ENCODE data around the gene TC2N. TPM values are rescaled to one million over a fixed set of nuclear protein-coding genes. Genes with fewer than 3 reads are reported as not detected.
"Not testable (repeated sequence)": the region's sequence is repeated elsewhere in the genome, so short reads cannot be mapped to it uniquely, and the experiment has no call there.

Gene TC2N
- total RNA-seq, 2 donors from 2014 or later = 17.3 to 19.5 TPM

DNA sequence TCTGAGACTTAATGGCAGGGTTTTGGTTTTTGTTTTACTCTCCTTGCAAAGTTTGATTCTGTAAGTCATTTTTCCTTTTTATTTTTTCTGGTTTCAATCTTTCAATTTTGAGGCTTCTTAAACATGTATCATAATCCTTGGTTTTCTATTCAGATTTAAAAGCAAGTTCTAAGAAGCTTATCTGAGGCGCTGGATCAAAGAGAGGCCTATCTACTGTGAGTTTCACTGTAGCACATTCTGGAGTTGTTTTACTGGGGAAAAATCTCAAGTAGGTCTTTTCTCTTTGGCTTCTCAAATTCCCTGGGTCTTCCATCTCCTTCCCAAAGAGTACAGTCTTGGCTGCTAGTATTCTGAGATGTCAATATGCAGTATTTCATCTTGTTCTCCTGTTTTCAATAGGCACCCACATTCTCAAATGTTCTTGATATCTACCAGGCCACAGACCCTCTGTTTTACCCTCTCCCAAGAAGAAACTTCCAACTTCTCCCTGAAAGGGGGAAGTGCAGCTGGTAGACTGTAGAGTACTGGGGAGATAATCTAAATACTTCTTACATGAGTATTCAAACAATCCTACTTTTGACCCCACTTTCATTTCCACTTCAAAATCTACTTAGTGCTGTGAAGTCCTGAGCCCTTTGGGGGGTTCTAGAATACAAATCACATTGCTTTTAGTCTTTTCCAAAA is 124.6 kb downstream of the TC2N start:
- Mint-ChIP-seq H3K27ac (no peak overlapping the region), H3K4me3 (no peak overlapping the region), H3K36me3 (ENCODE audit: low read depth) (no peaks in the 10 kb centered on the region), H3K27me3 (ENCODE audit: insufficient read depth) (no peaks in the 10 kb centered on the region), H3K9me3 (no peaks in the 10 kb centered on the region), H3K4me1 (peaks cover 1% of the 10 kb centered on the region)
- Histone ChIP-seq H3K27ac (ENCODE audit: low read depth, low read length) (no peak overlapping the region), H3K27me3 (ENCODE audit: control insufficient read depth, insufficient read depth, low read length, poor library complexity, severe bottlenecking) (no peaks in the 10 kb centered on the region), H3K36me3 (ENCODE audit: control insufficient read depth, insufficient read depth, low read length) (no peaks in the 10 kb centered on the region), H3K9ac (ENCODE audit: extremely low read depth, low read length, poor library complexity, severe bottlenecking) (no peak overlapping the region), H3K4me3 (ENCODE audit: low read length) (no peak overlapping the region), H3K9me3 (ENCODE audit: control insufficient read depth, low read length) (no peaks in the 10 kb centered on the region), H3K4me1 (ENCODE audit: control insufficient read depth, insufficient read depth, low read length) (no peaks in the 10 kb centered on the region)
- DNase-seq = no peak
- 80 to 88% methylated on average over 1 of the region's 1 CpG for WGBS, 2 experiments (ENCODE audit: insufficient coverage in 1 of 2, insufficient read length in 1 of 2)
- TF ChIP-seq, protein P1, sequence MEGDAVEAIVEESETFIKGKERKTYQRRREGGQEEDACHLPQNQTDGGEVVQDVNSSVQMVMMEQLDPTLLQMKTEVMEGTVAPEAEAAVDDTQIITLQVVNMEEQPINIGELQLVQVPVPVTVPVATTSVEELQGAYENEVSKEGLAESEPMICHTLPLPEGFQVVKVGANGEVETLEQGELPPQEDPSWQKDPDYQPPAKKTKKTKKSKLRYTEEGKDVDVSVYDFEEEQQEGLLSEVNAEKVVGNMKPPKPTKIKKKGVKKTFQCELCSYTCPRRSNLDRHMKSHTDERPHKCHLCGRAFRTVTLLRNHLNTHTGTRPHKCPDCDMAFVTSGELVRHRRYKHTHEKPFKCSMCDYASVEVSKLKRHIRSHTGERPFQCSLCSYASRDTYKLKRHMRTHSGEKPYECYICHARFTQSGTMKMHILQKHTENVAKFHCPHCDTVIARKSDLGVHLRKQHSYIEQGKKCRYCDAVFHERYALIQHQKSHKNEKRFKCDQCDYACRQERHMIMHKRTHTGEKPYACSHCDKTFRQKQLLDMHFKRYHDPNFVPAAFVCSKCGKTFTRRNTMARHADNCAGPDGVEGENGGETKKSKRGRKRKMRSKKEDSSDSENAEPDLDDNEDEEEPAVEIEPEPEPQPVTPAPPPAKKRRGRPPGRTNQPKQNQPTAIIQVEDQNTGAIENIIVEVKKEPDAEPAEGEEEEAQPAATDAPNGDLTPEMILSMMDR (conservative IDR thresholded peaks at IDR 0.05) = no peak

DNA sequence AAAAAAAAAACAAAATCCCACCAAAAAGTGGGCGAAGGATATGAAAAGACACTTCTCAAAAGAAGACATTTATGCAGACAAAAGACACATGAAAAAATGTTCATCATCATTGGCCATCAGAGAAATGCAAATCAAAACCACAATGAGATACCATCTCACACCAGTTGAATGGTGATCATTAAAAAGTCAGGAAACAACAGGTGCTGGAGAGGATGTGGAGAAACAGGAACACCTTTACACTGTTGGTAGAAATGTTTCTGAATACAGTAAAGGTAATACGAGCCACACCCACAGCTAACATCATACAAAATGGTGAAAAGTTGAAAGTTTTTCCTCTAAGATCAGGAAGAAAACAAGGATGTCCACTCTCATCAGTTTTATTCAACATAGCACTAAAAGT is 127.5 kb downstream of the TC2N start:
- not testable (repeated sequence) for H3K4me3 Mint-ChIP-seq; H3K36me3 ChIP-seq (ENCODE audit: control insufficient read depth, insufficient read depth, low read length); H3K4me1 ChIP-seq (ENCODE audit: control insufficient read depth, insufficient read depth, low read length); H3K36me3 Mint-ChIP-seq (ENCODE audit: low read depth); H3K9me3 ChIP-seq (ENCODE audit: control insufficient read depth, low read length); H3K4me1 Mint-ChIP-seq; H3K27me3 ChIP-seq (ENCODE audit: control insufficient read depth, insufficient read depth, low read length, poor library complexity, severe bottlenecking); H3K9ac ChIP-seq (ENCODE audit: extremely low read depth, low read length, poor library complexity, severe bottlenecking); H3K9me3 Mint-ChIP-seq; DNase-seq; H3K27ac Mint-ChIP-seq; H3K27ac ChIP-seq (ENCODE audit: low read depth, low read length); H3K27me3 Mint-ChIP-seq (ENCODE audit: insufficient read depth); H3K4me3 ChIP-seq (ENCODE audit: low read length)
- 100% methylated on average over 1 of the region's 2 CpGs; no CpG with 5 or more reads in 1 of the 2 experiments for WGBS, 2 experiments (ENCODE audit: insufficient coverage in 1 of 2, insufficient read length in 1 of 2)

DNA sequence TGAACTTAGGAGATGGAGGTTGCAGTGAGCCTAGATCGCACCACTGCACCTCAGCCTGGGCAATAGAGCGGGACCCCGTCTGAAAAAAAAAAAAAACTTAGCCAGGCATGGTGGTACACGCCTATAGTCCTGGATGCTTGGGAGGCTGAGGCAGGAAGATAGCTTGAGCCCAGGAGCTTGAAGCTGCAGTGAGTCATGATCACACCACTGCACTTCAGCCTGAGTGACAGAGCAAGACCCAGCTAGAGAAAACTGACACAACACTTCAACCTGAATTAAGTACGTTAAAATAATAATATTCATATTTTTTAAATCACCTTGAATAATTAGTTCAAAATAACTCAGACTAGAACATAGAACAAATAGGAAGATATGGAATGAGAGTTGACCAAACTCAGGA is 129.7 kb downstream of the TC2N start:
- WGBS, 2 experiments (ENCODE audit: insufficient coverage in 1 of 2, insufficient read length in 1 of 2) = 80 to 92% methylated on average over 3 to 4 of the region's 5 CpGs
- no peaks in the 10 kb centered on the region for H3K4me1 Mint-ChIP-seq

More for the DNA sequence above, 129.7 kb downstream of the TC2N start:
- no peak overlapping the region for H3K4me3 Mint-ChIP-seq
- H3K27me3 Mint-ChIP-seq (ENCODE audit: insufficient read depth) = no peaks in the 10 kb centered on the region
- no peak overlapping the region for H3K27ac ChIP-seq (ENCODE audit: low read depth, low read length)
- TF ChIP-seq, protein P1 (conservative IDR thresholded peaks at IDR 0.05) = no peak
- DNase-seq = no peak
- H3K9me3 Mint-ChIP-seq = no peaks in the 10 kb centered on the region
- no peaks in the 10 kb centered on the region for H3K9me3 ChIP-seq (ENCODE audit: control insufficient read depth, low read length)
- no peaks in the 10 kb centered on the region for H3K27me3 ChIP-seq (ENCODE audit: control insufficient read depth, insufficient read depth, low read length, poor library complexity, severe bottlenecking)
- no peaks in the 10 kb centered on the region for H3K36me3 ChIP-seq (ENCODE audit: control insufficient read depth, insufficient read depth, low read length)
- H3K36me3 Mint-ChIP-seq (ENCODE audit: low read depth) = no peaks in the 10 kb centered on the region
- no peak overlapping the region for H3K4me3 ChIP-seq (ENCODE audit: low read length)
- H3K9ac ChIP-seq (ENCODE audit: extremely low read depth, low read length, poor library complexity, severe bottlenecking) = no peak overlapping the region
- no peak overlapping the region for H3K27ac Mint-ChIP-seq
- no peaks in the 10 kb centered on the region for H3K4me1 ChIP-seq (ENCODE audit: control insufficient read depth, insufficient read depth, low read length)

All from endodermal cell (in vitro differentiated cells).